ENCODE measurements around the gene NUBPL. TPM values are rescaled to one million over a fixed set of nuclear protein-coding genes. Genes with fewer than 3 reads are reported as not detected.
"Not testable (repeated sequence)": the region's sequence is repeated elsewhere in the genome, so short reads cannot be mapped to it uniquely, and the experiment has no call there.

The NUBPL gene
- total RNA-seq, 2 experiments from 2014 or later: 10.2 to 12.5 TPM

- POLR2A ChIA-PET: no interaction called here
- CTCF ChIA-PET: no interaction called here
These were observed 99.0 kb downstream of the NUBPL start for GRCh38 chr14:31660191-31660590.

- POLR2A ChIA-PET: no interaction called here
- CTCF ChIA-PET: no interaction called here
These were observed 99.5 kb downstream of the NUBPL start for GRCh38 chr14:31660728-31661127.

GRCh38 chr14:31668348-31668747, 107.1 kb downstream of the NUBPL start:
- CTCF ChIA-PET: no interaction called here
- POLR2A ChIA-PET: no interaction called here

- POLR2A ChIA-PET: no interaction called here
These were observed 111.5 kb downstream of the NUBPL start for GRCh38 chr14:31672709-31673108.

GRCh38 chr14:31677052-31677451, 115.8 kb downstream of the NUBPL start:
- ChIA-PET POLR2A (no interaction called here), CTCF (no interaction called here)

More at GRCh38 chr14:31672709-31673108, 111.5 kb downstream of the NUBPL start:
- CTCF ChIA-PET: no interaction called here

GRCh38 chr14:31677630-31678029, 116.4 kb downstream of the NUBPL start:
- ChIA-PET CTCF (no interaction called here), POLR2A (no interaction called here)

GRCh38 chr14:31678421-31679249, 117.4 kb downstream of the NUBPL start:
- ChIA-PET CTCF (no interaction called here), POLR2A (no interaction called here)

- ChIA-PET CTCF (no interaction called here), POLR2A (no interaction called here)
These were observed 121.6 kb downstream of the NUBPL start for GRCh38 chr14:31682768-31683167.

GRCh38 chr14:31687726-31688125, 126.5 kb downstream of the NUBPL start:
- POLR2A ChIA-PET: no interaction called here
- CTCF ChIA-PET: no interaction called here

GRCh38 chr14:31690056-31690455, 128.9 kb downstream of the NUBPL start:
- POLR2A ChIA-PET: no interaction called here
- CTCF ChIA-PET: no interaction called here

- CTCF ChIA-PET: no interaction called here
- POLR2A ChIA-PET: no interaction called here
These were observed 131.2 kb downstream of the NUBPL start for GRCh38 chr14:31692376-31692781.

- POLR2A ChIA-PET: no interaction called here
- CTCF ChIA-PET: no interaction called here
These were observed 135.2 kb downstream of the NUBPL start for GRCh38 chr14:31696378-31696777.

GRCh38 chr14:31699809-31700208, 138.6 kb downstream of the NUBPL start:
- ChIA-PET POLR2A (no interaction called here), CTCF (interaction anchor here (0.6 kb wide), 1 partner anchor 654 kb away, joined by 3 read pairs; no protein-coding TSS in a partner anchor)

- POLR2A ChIA-PET: no interaction called here
- CTCF ChIA-PET: interaction anchor here (0.6 kb wide), 1 partner anchor 654 kb away, joined by 3 read pairs; no protein-coding TSS in a partner anchor
These were observed 139.3 kb downstream of the NUBPL start for GRCh38 chr14:31700282-31701074.

GRCh38 chr14:31702130-31702529, 140.9 kb downstream of the NUBPL start:
- CTCF ChIA-PET: no interaction called here
- POLR2A ChIA-PET: no interaction called here

GRCh38 chr14:31703056-31703455, 141.9 kb downstream of the NUBPL start:
- ChIA-PET CTCF (no interaction called here), POLR2A (no interaction called here)

GRCh38 chr14:31705731-31706130, 144.5 kb downstream of the NUBPL start:
- POLR2A ChIA-PET: no interaction called here
- CTCF ChIA-PET: no interaction called here

- CTCF ChIA-PET, POLR2A ChIA-PET: not testable (repeated sequence)
These were observed 147.5 kb downstream of the NUBPL start for GRCh38 chr14:31708661-31709060.

GRCh38 chr14:31712244-31713127, 151.3 kb downstream of the NUBPL start:
- CTCF ChIA-PET: no interaction called here
- POLR2A ChIA-PET: no interaction called here

- ChIA-PET POLR2A (no interaction called here), CTCF (no interaction called here)
These were observed 155.0 kb downstream of the NUBPL start for GRCh38 chr14:31716208-31716607.
